Measurements from ENCODE around the gene MAP2K4. TPM values are rescaled to one million over a fixed set of nuclear protein-coding genes. Genes with fewer than 3 reads are reported as not detected.
A peak's percentile ranks its signal among the peaks of the same experiment; 100 is the strongest.

The MAP2K4 gene
- total and polyA plus RNA-seq, 12 donors: 7.2 to 42.7 (median 33.0) TPM

- Histone ChIP-seq H3K36me3 (peaks cover 0 to 84% (median 32%) of the 10 kb centered on the region in 9 donors), H3K27me3 (no peaks in the 10 kb centered on the region), H3K27ac (no peak overlapping the region), H3K4me3 (no peak overlapping the region), H3K4me1 (peaks cover 0 to 11% (median 4%) of the 10 kb centered on the region in 9 donors), H3K9me3 (no peaks in the 10 kb centered on the region)
- DNase-seq (no peak), ATAC-seq (no peak)
- WGBS, 2 donors: 95 to 97% methylated on average over 4 of the region's 4 CpGs
- intact Hi-C loops (cut with DNase I): loop anchor here in 2 of 10 donors (10.0 kb wide), 1 partner anchor 1107 kb away; no protein-coding TSS in a partner anchor
- no peak for TF ChIP-seq CTCF (IDR thresholded peaks at IDR 0.05)
These were observed 38.8 kb upstream of the MAP2K4 start for GRCh38 chr17:11981862-11982261.

- Histone ChIP-seq H3K36me3 (peaks cover 0 to 84% (median 30%) of the 10 kb centered on the region in 9 donors), H3K27ac (peak overlapping the region in 4 of 10 donors; percentile 20 to 64 (median 50)), H3K4me3 (no peak overlapping the region), H3K27me3 (no peaks in the 10 kb centered on the region), H3K9me3 (no peaks in the 10 kb centered on the region), H3K4me1 (peaks cover 0 to 15% (median 4%) of the 10 kb centered on the region in 9 donors)
- WGBS, 2 donors: 92 to 94% methylated on average over 4 of the region's 4 CpGs
- intact Hi-C loops (cut with DNase I): loop anchor here in 6 of 10 donors (5.0 to 10.0 kb wide), 2 partner anchors 1109 to 1112 kb away; no protein-coding TSS in a partner anchor
- TF ChIP-seq CTCF (IDR thresholded peaks at IDR 0.05): no peak
- DNase-seq (peak in 1 of 2 donors; percentile 28), ATAC-seq (peak in 6 of 8 donors; percentile 39 to 91 (median 74))
These were observed 34.3 kb upstream of the MAP2K4 start for GRCh38 chr17:11986179-11986941.

GRCh38 chr17:11986942-11987329, 33.7 kb upstream of the MAP2K4 start:
- intact Hi-C loops (cut with DNase I): loop anchor here in 6 of 10 donors (5.0 to 10.0 kb wide), 2 partner anchors 1110 to 1112 kb away; no protein-coding TSS in a partner anchor
- ATAC-seq: peak in 6 of 8 donors; percentile 50 to 77 (median 62)

More at GRCh38 chr17:11986942-11987329, 33.7 kb upstream of the MAP2K4 start:
- Histone ChIP-seq H3K27ac (peak overlapping the region in 4 of 10 donors; percentile 20 to 64 (median 50)), H3K9me3 (no peaks in the 10 kb centered on the region), H3K4me3 (no peak overlapping the region), H3K27me3 (no peaks in the 10 kb centered on the region), H3K36me3 (peaks cover 0 to 84% (median 30%) of the 10 kb centered on the region in 9 donors), H3K4me1 (peaks cover 0 to 15% (median 4%) of the 10 kb centered on the region in 9 donors)
- peak; percentile 23 to 71 (median 61) for TF ChIP-seq CTCF (IDR thresholded peaks at IDR 0.05)
- DNase-seq: peak in 1 of 2 donors; percentile 5
- 46 to 54% methylated on average over 5 of the region's 5 CpGs for WGBS, 2 donors

Data from heart right ventricle (tissue), 16 donors.